Measurements from ENCODE around the gene ARHGAP30. TPM values are rescaled to one million over a fixed set of nuclear protein-coding genes. Genes with fewer than 3 reads are reported as not detected.
"Not testable (repeated sequence)": the region's sequence is repeated elsewhere in the genome, so short reads cannot be mapped to it uniquely, and the experiment has no call there.

Gene ARHGAP30
- total RNA-seq, 2 experiments from 2014 or later, result 125 to 165 TPM

DNA sequence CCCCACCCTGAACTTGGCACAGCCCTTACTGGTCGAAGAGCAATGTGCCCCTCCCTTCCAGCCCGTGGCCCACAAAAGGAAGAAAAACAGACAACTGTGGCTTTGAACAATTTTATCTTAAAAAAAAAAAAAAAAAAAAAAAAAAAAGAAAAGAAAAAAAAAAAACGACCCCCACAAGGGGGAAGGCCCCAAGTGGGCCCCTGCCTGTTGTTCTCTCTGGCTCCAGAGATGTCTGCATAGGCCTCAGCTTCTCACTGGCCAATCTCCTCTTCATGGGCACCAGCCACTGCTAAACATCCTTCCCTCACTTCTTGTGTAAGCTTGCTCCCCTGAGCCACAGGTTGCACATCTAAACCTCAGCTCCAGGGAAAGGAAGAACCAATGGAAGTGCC lies 30.5 kb downstream of the ARHGAP30 start:
- ATAC-seq (no peak), DNase-seq (no peak)
- no peaks in the 10 kb centered on the region for H3K27me3 Mint-ChIP-seq
- ChIA-PET CTCF (interaction anchor here (0.6 to 5.1 kb wide), 14 partner anchors 12 to 919 kb away, joined by 3 to 40 read pairs (median 4); partner anchors contain the start of genes F11R and KLHDC9), POLR2A (interaction anchor here (0.7 to 0.9 kb wide), 3 partner anchors 8 to 59 kb away, joined by 3 read pairs; partner anchors contain the start of gene KLHDC9)
- peaks cover 32% of the 10 kb centered on the region for H3K4me1 Mint-ChIP-seq
- H3K36me3 Mint-ChIP-seq (ENCODE audit: low read depth), result peaks cover 33% of the 10 kb centered on the region
- H3K4me3 Mint-ChIP-seq, result peak overlapping the region; percentile 86
- H3K27ac Mint-ChIP-seq, result peak overlapping the region; percentile 91
- intact Hi-C loops (cut with DNase I, micrococcal nuclease), result loop anchor here (2.0 to 5.0 kb wide), 3 partner anchors 33 to 94 kb away; partner anchors contain the start of gene DEDD (in 1 of the 2)
- no peaks in the 10 kb centered on the region for H3K9me3 Mint-ChIP-seq (ENCODE audit: low read depth)

DNA sequence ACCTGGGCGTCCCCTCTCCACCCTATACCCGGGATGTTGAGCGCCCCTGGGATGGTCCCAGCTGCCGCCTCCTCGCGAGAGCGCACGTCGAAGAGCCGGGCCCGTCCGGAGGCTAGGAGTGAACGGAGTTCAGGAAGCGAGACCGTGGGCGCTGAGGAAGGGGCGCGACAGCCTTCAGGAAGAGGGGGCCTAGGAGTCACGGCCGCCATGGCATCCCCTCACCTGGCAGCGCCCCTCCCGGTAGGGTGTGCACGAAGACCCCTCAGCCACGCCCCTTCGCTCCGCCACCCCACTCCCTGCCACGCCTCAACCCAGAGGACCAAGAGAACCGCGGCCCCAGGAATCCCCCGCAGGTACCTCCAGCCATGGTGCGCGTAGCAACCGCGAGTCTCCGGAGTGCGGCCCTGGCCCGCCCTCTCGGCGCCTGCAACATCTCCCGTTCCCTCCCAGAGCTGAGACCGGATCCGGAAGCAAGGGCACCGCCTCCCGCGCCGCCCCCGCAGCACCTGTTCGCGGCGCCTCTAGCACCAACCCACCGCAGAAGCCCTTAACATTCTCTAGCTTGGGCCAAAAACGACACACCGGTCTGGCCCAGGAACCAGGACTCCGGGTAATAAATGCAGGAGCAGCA lies 31.1 kb downstream of the ARHGAP30 start, which contains the start of gene TSTD1:
TSS of gene TSTD1 (minus strand) at position 442 of the 631 bp plus-strand sequence. CDS start at position 367, 75 bp downstream.
- Mint-ChIP-seq H3K27me3 (no peaks in the 10 kb centered on the region), H3K4me1 (peaks cover 34% of the 10 kb centered on the region), H3K27ac (peak within 1 kb of the TSS; percentile 91), H3K36me3 (ENCODE audit: low read depth) (peaks cover 33% of the 10 kb centered on the region), H3K4me3 (peak within 1 kb of the TSS; percentile 86), H3K9me3 (ENCODE audit: low read depth) (no peaks in the 10 kb centered on the region)
- ChIA-PET CTCF (interaction anchor here (0.6 to 5.1 kb wide), 12 partner anchors 12 to 918 kb away, joined by 3 to 40 read pairs (median 5); partner anchors contain the start of genes F11R and KLHDC9), POLR2A (interaction anchor here (0.7 to 1.2 kb wide), 5 partner anchors 9 to 107 kb away, joined by 3 read pairs; partner anchors contain the start of genes F11R and KLHDC9)
- intact Hi-C loops (cut with DNase I, micrococcal nuclease), result loop anchor here (1.0 to 5.0 kb wide), 5 partner anchors 8 to 94 kb away; partner anchors contain the start of genes DEDD (in 1 of the 2) and F11R (in 1 of the 2)
- ATAC-seq (peak; percentile 90), DNase-seq (peak; percentile 95)

DNA sequence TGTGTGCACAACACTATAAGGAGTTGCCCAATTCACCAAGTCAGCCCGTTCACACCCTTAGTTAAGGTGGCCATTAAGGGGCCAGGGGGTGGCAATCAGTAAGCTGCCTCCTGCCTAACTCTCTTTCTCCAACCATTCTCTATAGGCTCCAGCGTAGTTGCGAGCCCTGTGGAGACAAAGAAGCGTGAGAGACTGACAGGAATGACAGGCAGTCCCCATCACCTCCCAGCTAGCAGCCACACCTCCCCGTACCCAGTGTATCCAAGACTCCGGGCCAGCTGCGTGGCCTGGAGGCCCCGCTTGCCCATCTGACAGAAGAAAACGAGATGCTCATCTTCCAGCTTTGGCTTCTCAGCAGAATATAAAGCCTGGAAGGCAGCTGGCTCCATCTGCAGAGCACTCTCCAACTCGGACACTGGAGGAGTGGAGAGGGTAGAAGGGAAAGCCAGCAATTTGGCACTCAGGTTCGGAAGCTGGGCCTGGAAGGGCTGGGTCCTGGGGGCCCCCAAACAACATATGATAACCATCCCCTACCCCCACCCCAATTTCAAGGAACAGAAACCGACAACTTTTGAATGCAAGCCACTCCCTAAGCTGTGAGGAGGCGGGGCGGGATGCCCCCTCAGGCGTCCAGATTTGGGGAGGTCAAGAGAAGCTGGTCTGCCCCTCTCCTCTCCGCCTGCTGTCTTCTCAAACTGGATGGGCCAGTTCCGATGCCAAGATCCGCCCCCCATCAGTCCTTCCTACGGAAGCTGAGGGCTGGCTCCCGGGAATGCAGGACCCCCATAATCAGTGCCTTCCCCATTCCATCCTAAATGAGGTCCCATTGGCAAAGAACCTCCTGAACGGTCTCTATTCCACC lies 31.8 kb downstream of the ARHGAP30 start:
- intact Hi-C loops (cut with DNase I, micrococcal nuclease), result loop anchor here (1.0 to 5.0 kb wide), 5 partner anchors 8 to 95 kb away; partner anchors contain the start of genes DEDD (in 1 of the 2) and F11R (in 1 of the 2)
- CTCF ChIA-PET, result interaction anchor here (0.7 to 5.1 kb wide), 12 partner anchors 11 to 331 kb away, joined by 3 to 40 read pairs (median 4); partner anchors contain the start of genes F11R, KLHDC9 and UFC1
- DNase-seq (no peak), ATAC-seq (no peak)
- POLR2A ChIA-PET, result interaction anchor here (0.8 to 1.2 kb wide), 3 partner anchors 9 to 108 kb away, joined by 3 to 4 read pairs (median 3); partner anchors contain the start of gene F11R
- Mint-ChIP-seq H3K4me1 (peaks cover 32% of the 10 kb centered on the region), H3K27ac (peak overlapping the region; percentile 58), H3K9me3 (ENCODE audit: low read depth) (no peaks in the 10 kb centered on the region), H3K27me3 (no peaks in the 10 kb centered on the region), H3K4me3 (peak overlapping the region; percentile 86), H3K36me3 (ENCODE audit: low read depth) (peaks cover 35% of the 10 kb centered on the region)

DNA sequence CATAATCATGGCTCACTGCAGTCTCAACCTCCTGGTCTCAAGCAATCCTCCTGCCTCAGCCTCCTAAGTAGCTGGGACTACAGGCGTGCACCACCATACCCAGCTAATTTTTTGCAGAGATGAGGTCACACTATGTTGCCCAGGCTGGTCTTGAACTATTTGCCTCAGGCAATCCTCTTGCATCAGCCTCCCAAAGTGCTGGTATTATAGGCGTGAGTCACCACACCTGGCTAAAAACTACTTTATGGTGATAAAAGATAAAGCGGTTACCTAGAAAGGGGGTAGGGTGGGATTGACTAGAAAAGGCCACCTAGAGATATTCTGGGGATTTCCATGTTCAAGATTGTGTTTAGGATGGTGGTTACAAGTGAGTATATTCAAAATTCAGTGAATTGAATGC lies 35.9 kb downstream of the ARHGAP30 start:
- Mint-ChIP-seq H3K27ac (no peak overlapping the region), H3K4me1 (peaks cover 30% of the 10 kb centered on the region), H3K36me3 (ENCODE audit: low read depth) (peaks cover 8% of the 10 kb centered on the region), H3K4me3 (no peak overlapping the region), H3K9me3 (ENCODE audit: low read depth) (no peaks in the 10 kb centered on the region), H3K27me3 (no peaks in the 10 kb centered on the region)
- intact Hi-C loops (cut with DNase I, micrococcal nuclease), result no loop called here
- DNase-seq, result peak; percentile 42
- peak; percentile 35 for ATAC-seq
- POLR2A ChIA-PET, result no interaction called here
- CTCF ChIA-PET, result interaction anchor here (0.6 kb wide), 2 partner anchors 21 to 134 kb away, joined by 3 read pairs; no protein-coding TSS in a partner anchor

DNA sequence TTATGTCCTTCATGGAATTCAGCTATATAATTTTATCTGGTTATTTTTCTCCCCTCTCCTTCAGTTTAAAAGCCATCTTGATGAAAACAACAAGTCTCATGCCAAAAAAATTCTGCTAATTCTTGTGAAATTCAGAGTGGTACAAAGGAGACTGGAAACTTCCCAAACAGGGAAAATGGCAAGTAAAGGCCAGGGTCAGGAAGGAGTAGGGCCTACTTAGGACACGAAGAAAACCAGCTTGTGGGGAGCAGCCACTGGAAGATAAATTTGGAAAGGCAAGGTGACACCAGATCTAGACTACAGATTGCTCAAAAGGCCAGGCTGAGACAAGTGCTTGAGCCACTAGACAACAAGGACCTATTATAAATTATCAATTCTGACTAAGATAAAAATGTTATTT lies 37.3 kb downstream of the ARHGAP30 start:
- ChIA-PET POLR2A (no interaction called here), CTCF (interaction anchor here (0.6 to 1.8 kb wide), 8 partner anchors 8 to 107 kb away, joined by 3 to 6 read pairs (median 3); partner anchors contain the start of gene F11R)
- intact Hi-C loops (cut with DNase I, micrococcal nuclease), result no loop called here
- DNase-seq (no peak), ATAC-seq (no peak)
- Mint-ChIP-seq H3K4me1 (peaks cover 24% of the 10 kb centered on the region), H3K9me3 (ENCODE audit: low read depth) (no peaks in the 10 kb centered on the region), H3K4me3 (no peak overlapping the region), H3K27ac (peak overlapping the region; percentile 52), H3K36me3 (ENCODE audit: low read depth) (peaks cover 10% of the 10 kb centered on the region), H3K27me3 (no peaks in the 10 kb centered on the region)

DNA sequence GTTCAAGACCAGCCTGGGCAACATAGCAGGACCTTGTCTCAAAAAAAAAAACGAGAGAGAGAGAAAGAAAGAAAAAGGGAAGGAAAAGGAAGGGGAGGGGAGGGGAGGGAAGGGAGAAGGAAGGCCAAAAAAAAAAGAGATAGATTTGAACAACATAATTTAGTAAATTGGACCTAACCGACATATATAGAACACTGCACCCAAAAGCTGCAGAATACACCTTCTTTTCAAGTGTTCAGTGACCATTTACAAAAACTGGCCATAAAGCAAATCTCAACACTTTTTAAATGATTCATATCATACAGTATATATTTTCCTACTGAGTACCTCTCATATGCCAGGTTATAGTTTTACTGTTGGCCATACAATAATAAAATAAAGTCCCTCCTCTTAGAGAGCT lies 37.8 kb downstream of the ARHGAP30 start:
- intact Hi-C loops (cut with DNase I, micrococcal nuclease), result no loop called here
- DNase-seq (no peak), ATAC-seq (no peak)
- peaks cover 1% of the 10 kb centered on the region for H3K9me3 Mint-ChIP-seq (ENCODE audit: low read depth)
- CTCF ChIA-PET, result interaction anchor here (0.6 to 1.8 kb wide), 8 partner anchors 8 to 674 kb away, joined by 3 to 6 read pairs (median 3); partner anchors contain the start of gene F11R
- peaks cover 26% of the 10 kb centered on the region for H3K4me1 Mint-ChIP-seq
- peaks cover 14% of the 10 kb centered on the region for H3K36me3 Mint-ChIP-seq (ENCODE audit: low read depth)
- POLR2A ChIA-PET, result no interaction called here
- peak overlapping the region; percentile 53 for H3K27ac Mint-ChIP-seq
- H3K27me3 Mint-ChIP-seq, result no peaks in the 10 kb centered on the region
- no peak overlapping the region for H3K4me3 Mint-ChIP-seq

DNA sequence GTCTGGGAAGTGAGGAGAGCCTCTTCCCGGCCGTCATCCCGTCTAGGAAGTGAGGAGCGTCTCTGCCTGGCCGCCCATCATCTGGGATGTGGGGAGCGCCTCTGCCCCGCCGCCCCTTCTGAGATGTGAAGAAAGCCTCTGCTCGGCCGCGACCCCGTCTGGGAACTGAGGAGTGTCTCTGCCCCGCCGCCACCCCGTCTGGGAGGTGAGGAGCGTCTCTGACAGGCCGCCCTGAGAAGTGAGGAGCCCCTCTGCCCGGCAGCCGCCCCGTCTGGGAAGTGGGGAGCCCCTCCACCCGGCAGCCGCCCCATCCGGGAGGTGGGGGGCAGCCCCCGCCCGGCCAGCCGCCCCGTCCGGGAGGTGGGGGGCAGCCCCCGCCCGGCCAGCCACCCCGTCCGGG lies 40.2 kb downstream of the ARHGAP30 start:
- CTCF ChIA-PET, result interaction anchor here (1.3 kb wide), 1 partner anchor 8 kb away, joined by 3 read pairs; the partner anchor contains the start of gene F11R
- DNase-seq; H3K27me3 Mint-ChIP-seq; H3K27ac Mint-ChIP-seq; ATAC-seq; intact Hi-C loops (cut with DNase I, micrococcal nuclease); H3K4me3 Mint-ChIP-seq; H3K9me3 Mint-ChIP-seq (ENCODE audit: low read depth); POLR2A ChIA-PET: not testable (repeated sequence)
- Mint-ChIP-seq H3K4me1 (peaks cover 29% of the 10 kb centered on the region), H3K36me3 (ENCODE audit: low read depth) (peaks cover 16% of the 10 kb centered on the region)

DNA sequence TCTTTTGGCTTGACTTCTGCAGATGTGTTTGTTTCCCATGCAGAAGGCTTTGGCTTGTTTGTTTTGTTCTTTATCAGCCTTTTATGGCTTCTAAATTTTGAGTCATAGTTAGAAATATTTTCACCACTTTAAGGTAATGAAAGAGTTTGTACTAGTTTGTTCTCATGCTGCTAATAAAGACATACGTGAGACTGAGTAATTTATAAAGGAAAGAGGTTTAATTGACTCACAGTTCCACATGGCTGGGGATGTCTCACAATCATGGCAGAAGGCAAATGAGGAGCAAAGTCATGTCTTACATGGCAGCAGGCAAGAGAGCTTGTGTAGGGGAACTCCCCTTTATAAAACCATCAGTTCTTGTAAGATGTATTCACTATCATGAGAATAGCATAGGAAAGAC lies 42.7 kb downstream of the ARHGAP30 start:
- H3K27me3 Mint-ChIP-seq; H3K4me3 Mint-ChIP-seq; intact Hi-C loops (cut with DNase I, micrococcal nuclease); H3K9me3 Mint-ChIP-seq (ENCODE audit: low read depth): not testable (repeated sequence)
- H3K36me3 Mint-ChIP-seq (ENCODE audit: low read depth), result peaks cover 11% of the 10 kb centered on the region
- H3K4me1 Mint-ChIP-seq, result peaks cover 17% of the 10 kb centered on the region
- H3K27ac Mint-ChIP-seq, result peak overlapping the region; percentile 57
- POLR2A ChIA-PET, result interaction anchor here (0.6 kb wide), 1 partner anchor 40 kb away, joined by 9 read pairs; no protein-coding TSS in a partner anchor
- CTCF ChIA-PET, result interaction anchor here (0.6 to 1.5 kb wide), 5 partner anchors 10 to 75 kb away, joined by 3 to 6 read pairs (median 4); partner anchors contain the start of genes ITLN2 and TSTD1
- DNase-seq, result peak; percentile 30
- peak; percentile 78 for ATAC-seq

DNA sequence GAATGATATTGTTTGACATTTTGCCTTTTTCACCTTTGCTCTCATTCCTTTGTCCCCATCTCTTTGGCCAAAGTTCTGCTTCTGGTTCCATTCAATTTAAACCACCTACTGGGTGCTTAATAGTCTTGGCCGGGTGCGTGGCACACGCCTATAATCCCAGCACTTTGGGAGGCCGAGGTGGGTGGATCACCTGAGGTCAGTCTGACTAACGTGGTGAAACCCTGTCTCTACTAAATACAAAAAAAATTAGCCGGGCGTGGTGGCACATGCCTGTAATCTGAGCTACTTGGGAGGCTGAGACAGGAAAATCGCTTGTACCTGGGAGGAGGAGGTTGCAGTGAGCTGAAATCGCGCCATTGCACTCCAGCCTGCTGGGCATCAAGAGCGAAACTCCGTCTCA lies 47.3 kb downstream of the ARHGAP30 start:
- H3K9me3 Mint-ChIP-seq (ENCODE audit: low read depth); H3K27ac Mint-ChIP-seq; intact Hi-C loops (cut with DNase I, micrococcal nuclease); DNase-seq; ATAC-seq; H3K27me3 Mint-ChIP-seq; H3K36me3 Mint-ChIP-seq (ENCODE audit: low read depth); H3K4me3 Mint-ChIP-seq: not testable (repeated sequence)
- H3K4me1 Mint-ChIP-seq, result peaks cover 38% of the 10 kb centered on the region
- POLR2A ChIA-PET, result interaction anchor here (1.9 kb wide), 1 partner anchor 47 kb away, joined by 8 read pairs; the partner anchor contains the start of gene ARHGAP30
- CTCF ChIA-PET, result interaction anchor here (0.6 to 2.6 kb wide), 5 partner anchors 9 to 343 kb away, joined by 3 to 11 read pairs (median 5); no protein-coding TSS in a partner anchor

DNA sequence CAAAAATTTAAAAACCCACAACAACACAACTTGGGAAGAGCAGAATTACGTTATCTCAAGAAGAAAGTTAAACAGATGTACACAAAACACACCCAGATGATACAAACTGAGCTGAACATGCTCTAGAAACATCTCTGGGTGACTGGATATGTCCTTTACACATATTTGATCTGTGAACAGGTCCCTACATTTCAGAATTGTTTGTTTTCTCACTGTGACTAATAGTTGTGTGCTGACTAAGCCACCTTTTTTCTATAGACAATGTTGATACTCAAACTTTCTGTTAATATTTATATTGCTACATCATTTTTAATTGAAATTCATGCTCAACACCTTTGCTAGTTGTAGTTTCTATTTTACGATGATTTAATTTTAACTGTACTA lies 47.7 kb downstream of the ARHGAP30 start:
- intact Hi-C loops (cut with DNase I, micrococcal nuclease), result loop anchor here (1.0 to 2.0 kb wide), 5 partner anchors 16 to 379 kb away; partner anchors contain the start of genes TSTD1 (in 1 of the 2) and USF1 (in 1 of the 2)
- Mint-ChIP-seq H3K27ac (peak overlapping the region; percentile 86), H3K9me3 (ENCODE audit: low read depth) (no peaks in the 10 kb centered on the region), H3K36me3 (ENCODE audit: low read depth) (peaks cover 3% of the 10 kb centered on the region), H3K4me1 (peaks cover 34% of the 10 kb centered on the region), H3K27me3 (no peaks in the 10 kb centered on the region), H3K4me3 (peak overlapping the region; percentile 87)
- peak; percentile 32 for ATAC-seq
- CTCF ChIA-PET, result interaction anchor here (0.6 to 2.6 kb wide), 11 partner anchors 9 to 343 kb away, joined by 3 to 11 read pairs (median 5); partner anchors contain the start of genes ARHGAP30 and TSTD1
- POLR2A ChIA-PET, result interaction anchor here (1.9 kb wide), 1 partner anchor 47 kb away, joined by 8 read pairs; the partner anchor contains the start of gene ARHGAP30
- DNase-seq, result no peak
